GM12878 (cell line): ENCODE data around the gene RETSAT. TPM values are rescaled to one million over a fixed set of nuclear protein-coding genes. Genes with fewer than 3 reads are reported as not detected.

Source experiments
- ATAC-seq: fragments of 200-7000 bp; cut with Tn5 transposase; 3 replicates; pipeline ENCODE4 v1.9.1; 2020; ENCODE audit warnings: mild to moderate bottlenecking, moderate library complexity
- BruUV-seq: library from RNA; stranded (reverse); fragments of 400-500 nt; replicated peaks from 2 replicates; lab custom pipeline; 2021; lab: Mats Ljungman, UMichigan
- CTCF ChIA-PET: fragments of 300-600 bp; sonication (Branson Sonifier 250); formaldehyde crosslinking; extraction: SDS; loops from one replicate; lab custom pipeline; 2021; ENCODE audit warnings: inconsistent platforms; lab: Yijun Ruan, JAX
- POLR2A ChIA-PET: fragments of 350-600 bp; formaldehyde crosslinking; extraction: SDS; loops from one replicate; lab custom pipeline; 2021; ENCODE audit warnings: inconsistent platforms; lab: Charles Lee
- RAD21 ChIA-PET: fragments of 300-600 bp; sonication (Branson Sonifier 250); formaldehyde crosslinking; loops from one replicate; lab custom pipeline; 2023; ENCODE audit warnings: antibody characterized with exemption; ENCODE audit not compliant: unreplicated experiment; lab: Charles Lee
- SMC1A ChIA-PET: fragments of 300-600 bp; sonication (Branson Sonifier 250); formaldehyde crosslinking; loops from one replicate; lab custom pipeline; 2023; ENCODE audit not compliant: unreplicated experiment, uncharacterized antibody; lab: Charles Lee
- DNase-seq: peaks from one replicate; pipeline ENCODE4 v3.0.0-alpha.2; 2011; ENCODE audit warnings: low read depth, low spot score
- FAIRE-seq: peaks from 3 replicates; lab custom pipeline; 2011; peaks lifted over from hg19 to GRCh38; lab: Jason Lieb, UNC
- H2AFZ ChIP-seq: 2 replicates; pipeline ENCODE4 v1.6.0; 2011; ENCODE audit warnings: low read depth, low read length, control low read depth; ENCODE audit not compliant: control insufficient read depth
- H3K27ac ChIP-seq: 2 replicates; pipeline ENCODE4 v1.5.1; 2011; ENCODE audit warnings: control low read depth; ENCODE audit not compliant: control insufficient read depth, insufficient read depth
- H3K27me3 ChIP-seq, 2 experiments: replicated peaks in 1 of 2; 2 replicates each; pipeline versions ENCODE4 v1.6.0 to v1.6.1; 2011; ENCODE audit warnings: low read length in 1 of 2; ENCODE audit not compliant: control insufficient read depth in 2 of 2, insufficient read depth in 2 of 2
- H3K36me3 ChIP-seq, 2 experiments: 2 replicates each; pipeline ENCODE4 v1.5.1; 2011; ENCODE audit warnings: low read length in 1 of 2; ENCODE audit not compliant: control insufficient read depth in 2 of 2, insufficient read depth in 2 of 2
- H3K4me1 ChIP-seq: 2 replicates; pipeline ENCODE4 v1.6.1; 2011; ENCODE audit warnings: mild to moderate bottlenecking, low read length, moderate library complexity, mixed read lengths; ENCODE audit not compliant: control insufficient read depth, insufficient read depth
- H3K4me2 ChIP-seq: 2 replicates; pipeline ENCODE4 v1.6.0; 2011; ENCODE audit warnings: control low read depth; ENCODE audit not compliant: control insufficient read depth, insufficient read depth
- H3K4me3 ChIP-seq: fragments of 200-600 bp; sonication (generic); 2 replicates; pipeline ENCODE4 v1.5.1; 2016
- H3K79me2 ChIP-seq: 2 replicates; pipeline ENCODE4 v1.6.0; 2011; ENCODE audit warnings: low read length; ENCODE audit not compliant: control insufficient read depth, insufficient read depth
- H3K9ac ChIP-seq: 2 replicates; pipeline ENCODE4 v1.8.0; 2011; ENCODE audit warnings: low read length, control low read depth, mixed read lengths; ENCODE audit not compliant: control insufficient read depth, insufficient read depth
- H3K9me3 ChIP-seq: replicated peaks from 3 replicates; pipeline ENCODE4 v1.5.1; 2011; ENCODE audit warnings: mild to moderate bottlenecking, low read length; ENCODE audit not compliant: control insufficient read depth, insufficient read depth
- H4K20me1 ChIP-seq: 2 replicates; pipeline ENCODE4 v1.6.0; 2011; ENCODE audit not compliant: control insufficient read depth, insufficient read depth
- BHLHE40 ChIP-seq, 2 experiments: fragments of 450-650 bp in 1 of 2; IDR thresholded peaks; 2 replicates each; pipeline ENCODE4 v1.6.1; 2011 to 2017; ENCODE audit warnings: low read depth in 2 of 2, borderline replicate concordance in 1 of 2, improper control_type of control experiment in 1 of 2, low read length in 1 of 2, mild to moderate bottlenecking in 1 of 2
- CBX3 ChIP-seq: fragments of 200-600 bp; sonication (generic); IDR thresholded peaks from 2 replicates; pipeline ENCODE4 v1.6.1; 2016; ENCODE audit warnings: low read depth, borderline replicate concordance
- JUND ChIP-seq: IDR thresholded peaks from 2 replicates; pipeline ENCODE4 v1.6.1; 2012; ENCODE audit warnings: low read depth, mild to moderate bottlenecking, low read length, improper control_type of control experiment, moderate library complexity
- NRF1 ChIP-seq: conservative IDR thresholded peaks from 2 replicates; pipeline ENCODE4 v1.6.1; 2011; ENCODE audit warnings: mild to moderate bottlenecking, low read depth, low read length, improper control_type of control experiment
- PAX5 ChIP-seq: IDR thresholded peaks from 2 replicates; pipeline ENCODE4 v1.6.1; 2011; ENCODE audit warnings: low read depth, low read length, borderline replicate concordance
- WGBS: methylation state at CpG from one replicate; pipeline ENCODE4 v1.1.6; 2016; ENCODE audit warnings: low lambda C conversion rate; ENCODE audit not compliant: insufficient replicate concordance, insufficient coverage; ENCODE audit errors: missing lambda C conversion rate; 5-methylcytosine and 5-hydroxymethylcytosine counted together
- in situ Hi-C: fragments of 300-500 bp; cut with MboI; formaldehyde crosslinking; loops from 9 replicates; pipeline ENCODE4 v1.14.3; 2018; ENCODE audit warnings: mixed read lengths
- intact Hi-C: fragments of 100-400 bp; cut with micrococcal nuclease; formaldehyde crosslinking; loops from one replicate; pipeline ENCODE4 v1.14.2; 2022; ENCODE audit not compliant: unreplicated experiment
- polyA plus RNA-seq, 11 experiments: library from polyadenylated mRNA; depleted of rRNA in 4 of 11; unstranded in 6 of 11; stranded (reverse) in 5 of 11; fragments of >200 nt; fragmentation: Nextera tagmentation in 4 of 11; fragmentation: Illumina TruSeq in 1 of 11; extraction: Ambion mirVana in 4 of 11; extraction: Trizol in 1 of 11; gene quantifications; 1 replicate in 1 of 11; 2 replicates in 10 of 11; pipeline versions ENCODE4 v1.2.1 to v1.2.3, GENCODE V29; 2011 to 2016; ENCODE audit warnings: inconsistent platforms in 2 of 11, missing spikeins in 2 of 11, low read depth in 1 of 11
- total RNA-seq, 4 experiments: library from RNA; depleted of rRNA in 3 of 4; stranded (reverse); fragments of >200 nt in 3 of 4; fragmentation: Illumina TruSeq in 1 of 4; extraction: Trizol in 1 of 4; gene quantifications; 2 replicates each; pipeline versions ENCODE4 v1.2.1 to v1.2.3, GENCODE V29; 2013 to 2021
- TF ChIP-seq, protein P1 (sequence below): fragments of 150-350 bp; IDR thresholded peaks from 2 replicates; pipeline ENCODE4 v1.6.1; 2016; ENCODE audit warnings: low read depth, low read length
- TF ChIP-seq, protein P2 (sequence below): IDR thresholded peaks from 2 replicates; pipeline ENCODE4 v1.6.1; 2011; ENCODE audit warnings: borderline replicate concordance, low read depth, mild to moderate bottlenecking, moderate library complexity, mixed read lengths, low read length; ENCODE audit not compliant: insufficient read depth; ENCODE audit errors: extremely low read length

Gene RETSAT
- total and polyA plus RNA-seq, 10 of the 15 experiments (the other 5 are each of a cell fraction or from before 2014, with no cell fraction given), result 3.3 to 28.8 (median 22.0) TPM

DNA sequence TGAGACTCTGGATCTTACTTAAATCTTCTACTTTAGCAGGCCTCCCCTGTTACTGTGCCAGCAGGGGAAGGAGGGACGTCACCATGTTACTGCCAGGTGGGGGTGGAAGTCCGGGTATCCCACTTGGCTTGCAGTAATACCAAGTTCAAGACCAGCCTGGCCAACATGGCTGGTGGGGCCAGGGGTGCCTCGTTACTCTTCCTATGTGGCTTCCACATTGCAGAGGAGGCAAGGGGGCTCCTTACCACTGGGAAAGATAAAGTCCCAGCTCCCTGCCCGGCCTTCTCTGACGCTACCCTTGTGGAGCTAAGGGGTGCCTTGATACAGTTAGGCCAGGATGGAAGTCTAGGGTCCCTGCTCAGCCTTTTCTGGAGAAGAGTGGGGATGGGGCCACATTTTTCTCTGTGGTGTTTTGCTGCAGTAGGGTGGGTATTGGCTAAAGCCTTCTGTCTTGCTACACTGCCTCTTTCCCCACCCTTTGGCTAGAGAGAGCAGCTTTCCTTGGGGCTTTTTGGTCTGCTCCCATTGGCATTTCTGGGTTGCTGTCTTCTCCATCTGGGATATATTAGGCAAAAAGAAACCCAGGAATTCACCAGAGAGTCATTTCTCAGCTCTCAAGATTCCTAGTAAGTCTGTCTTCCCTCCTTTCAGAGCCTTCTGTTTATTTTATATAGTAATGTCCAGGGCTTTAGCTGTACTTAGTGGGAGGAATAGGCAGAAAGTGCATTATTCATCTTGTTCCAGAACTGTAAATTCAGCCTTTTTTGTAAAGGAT lies 22.1 kb upstream of the RETSAT start:
- no peak for DNase-seq
- Histone ChIP-seq H4K20me1 (no peaks in the 10 kb centered on the region), H3K4me3 (no peak overlapping the region), H3K36me3 (peaks cover 0 to 4% of the 10 kb centered on the region in 2 experiments; a peak in 1 of 4 replicates), H3K4me1 (no peaks in the 10 kb centered on the region), H3K27ac (no peak overlapping the region), H3K9ac (no peak overlapping the region), H3K79me2 (no peaks in the 10 kb centered on the region), H3K4me2 (no peak overlapping the region), H3K9me3 (no peaks in the 10 kb centered on the region), H3K27me3 (no peaks in the 10 kb centered on the region), H2AFZ (no peak overlapping the region)
- CTCF ChIA-PET, result interaction anchor here (0.6 kb wide), 1 partner anchor 1060 kb away, joined by 5 read pairs; no protein-coding TSS in a partner anchor
- SMC1A ChIA-PET, result no interaction called here
- in situ Hi-C loops, result no loop called here
- no peak for FAIRE-seq
- intact Hi-C loops, result no loop called here
- WGBS, result 93% methylated on average over 5 of the region's 5 CpGs
- no peak for ATAC-seq
- RAD21 ChIA-PET, result no interaction called here
- POLR2A ChIA-PET, result no interaction called here
- TF ChIP-seq, protein P1, sequence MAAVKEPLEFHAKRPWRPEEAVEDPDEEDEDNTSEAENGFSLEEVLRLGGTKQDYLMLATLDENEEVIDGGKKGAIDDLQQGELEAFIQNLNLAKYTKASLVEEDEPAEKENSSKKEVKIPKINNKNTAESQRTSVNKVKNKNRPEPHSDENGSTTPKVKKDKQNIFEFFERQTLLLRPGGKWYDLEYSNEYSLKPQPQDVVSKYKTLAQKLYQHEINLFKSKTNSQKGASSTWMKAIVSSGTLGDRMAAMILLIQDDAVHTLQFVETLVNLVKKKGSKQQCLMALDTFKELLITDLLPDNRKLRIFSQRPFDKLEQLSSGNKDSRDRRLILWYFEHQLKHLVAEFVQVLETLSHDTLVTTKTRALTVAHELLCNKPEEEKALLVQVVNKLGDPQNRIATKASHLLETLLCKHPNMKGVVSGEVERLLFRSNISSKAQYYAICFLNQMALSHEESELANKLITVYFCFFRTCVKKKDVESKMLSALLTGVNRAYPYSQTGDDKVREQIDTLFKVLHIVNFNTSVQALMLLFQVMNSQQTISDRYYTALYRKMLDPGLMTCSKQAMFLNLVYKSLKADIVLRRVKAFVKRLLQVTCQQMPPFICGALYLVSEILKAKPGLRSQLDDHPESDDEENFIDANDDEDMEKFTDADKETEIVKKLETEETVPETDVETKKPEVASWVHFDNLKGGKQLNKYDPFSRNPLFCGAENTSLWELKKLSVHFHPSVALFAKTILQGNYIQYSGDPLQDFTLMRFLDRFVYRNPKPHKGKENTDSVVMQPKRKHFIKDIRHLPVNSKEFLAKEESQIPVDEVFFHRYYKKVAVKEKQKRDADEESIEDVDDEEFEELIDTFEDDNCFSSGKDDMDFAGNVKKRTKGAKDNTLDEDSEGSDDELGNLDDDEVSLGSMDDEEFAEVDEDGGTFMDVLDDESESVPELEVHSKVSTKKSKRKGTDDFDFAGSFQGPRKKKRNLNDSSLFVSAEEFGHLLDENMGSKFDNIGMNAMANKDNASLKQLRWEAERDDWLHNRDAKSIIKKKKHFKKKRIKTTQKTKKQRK, result no peak
- TF ChIP-seq PAX5 (no peak), JUND (no peak), CBX3 (no peak), BHLHE40 (IDR thresholded peaks at IDR 0.05; ENCODE audit: borderline replicate concordance in 1 of 2, low read depth in 2 of 2, low read length in 1 of 2) (no peak), NRF1 (no peak)
- TF ChIP-seq, protein P2, sequence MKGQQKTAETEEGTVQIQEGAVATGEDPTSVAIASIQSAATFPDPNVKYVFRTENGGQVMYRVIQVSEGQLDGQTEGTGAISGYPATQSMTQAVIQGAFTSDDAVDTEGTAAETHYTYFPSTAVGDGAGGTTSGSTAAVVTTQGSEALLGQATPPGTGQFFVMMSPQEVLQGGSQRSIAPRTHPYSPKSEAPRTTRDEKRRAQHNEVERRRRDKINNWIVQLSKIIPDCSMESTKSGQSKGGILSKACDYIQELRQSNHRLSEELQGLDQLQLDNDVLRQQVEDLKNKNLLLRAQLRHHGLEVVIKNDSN, result no peak
- BruUV-seq, result no TSS peak
